ENCODE results near the gene CLPTM1L. TPM values are rescaled to one million over a fixed set of nuclear protein-coding genes. Genes with fewer than 3 reads are reported as not detected.

CLPTM1L gene
- total RNA-seq, 1 donor from 2014 or later, result 101 TPM

DNA sequence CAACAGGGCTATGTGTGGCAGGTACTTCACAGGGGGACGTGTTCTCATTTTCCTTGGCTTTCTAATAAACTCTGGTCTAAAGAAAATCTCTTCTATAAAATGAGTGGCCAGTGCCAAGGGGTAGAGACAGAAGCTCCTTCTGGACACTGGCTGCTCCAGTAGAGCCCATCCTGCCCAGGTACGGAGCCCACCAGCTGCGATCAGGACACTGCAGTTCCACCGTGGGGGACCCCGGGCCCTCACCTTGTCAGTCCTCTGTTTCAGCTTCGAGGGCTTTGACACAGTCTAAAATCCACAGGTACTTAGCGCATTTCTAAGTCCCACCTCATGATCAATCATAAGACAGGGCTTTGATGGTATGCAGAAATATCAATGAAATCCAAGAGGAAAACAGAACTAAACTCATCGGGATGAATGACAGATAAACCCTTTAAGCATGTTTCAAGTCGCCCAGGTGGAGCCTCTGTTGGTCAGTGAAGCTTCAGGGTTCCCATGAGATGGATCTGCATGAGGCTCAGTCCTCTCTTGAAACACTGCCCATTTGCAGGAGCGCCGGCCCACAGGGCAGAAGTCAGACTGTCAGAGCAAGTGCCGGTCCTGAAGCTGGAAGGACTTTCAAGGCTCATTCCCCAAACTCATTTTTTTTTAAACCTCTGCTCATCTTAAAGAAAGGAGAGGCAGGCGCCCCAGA lies 29.7 kb downstream of the CLPTM1L start:
- no peak for DNase-seq

DNA sequence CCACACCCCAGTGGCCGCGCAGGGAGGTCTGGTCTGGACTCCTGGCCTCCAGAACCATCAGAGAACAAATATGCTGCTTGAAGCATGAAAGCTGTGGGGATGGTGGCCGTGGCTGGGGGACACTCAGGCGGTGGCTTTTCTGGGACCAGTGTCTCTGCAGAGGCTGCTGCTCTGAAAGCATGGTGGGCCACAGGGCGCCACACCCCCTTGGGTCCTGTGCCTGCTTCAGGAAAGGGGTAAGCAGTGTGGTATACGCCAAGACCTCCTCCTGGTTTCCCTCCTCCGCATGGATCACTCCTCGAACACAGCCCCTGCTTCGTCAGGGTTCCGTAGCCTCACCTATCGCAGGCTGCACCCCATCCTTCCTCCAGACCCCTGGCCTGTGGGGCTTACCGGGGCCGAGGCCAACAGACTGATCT lies 30.3 kb downstream of the CLPTM1L start:
- no peak for DNase-seq

DNA sequence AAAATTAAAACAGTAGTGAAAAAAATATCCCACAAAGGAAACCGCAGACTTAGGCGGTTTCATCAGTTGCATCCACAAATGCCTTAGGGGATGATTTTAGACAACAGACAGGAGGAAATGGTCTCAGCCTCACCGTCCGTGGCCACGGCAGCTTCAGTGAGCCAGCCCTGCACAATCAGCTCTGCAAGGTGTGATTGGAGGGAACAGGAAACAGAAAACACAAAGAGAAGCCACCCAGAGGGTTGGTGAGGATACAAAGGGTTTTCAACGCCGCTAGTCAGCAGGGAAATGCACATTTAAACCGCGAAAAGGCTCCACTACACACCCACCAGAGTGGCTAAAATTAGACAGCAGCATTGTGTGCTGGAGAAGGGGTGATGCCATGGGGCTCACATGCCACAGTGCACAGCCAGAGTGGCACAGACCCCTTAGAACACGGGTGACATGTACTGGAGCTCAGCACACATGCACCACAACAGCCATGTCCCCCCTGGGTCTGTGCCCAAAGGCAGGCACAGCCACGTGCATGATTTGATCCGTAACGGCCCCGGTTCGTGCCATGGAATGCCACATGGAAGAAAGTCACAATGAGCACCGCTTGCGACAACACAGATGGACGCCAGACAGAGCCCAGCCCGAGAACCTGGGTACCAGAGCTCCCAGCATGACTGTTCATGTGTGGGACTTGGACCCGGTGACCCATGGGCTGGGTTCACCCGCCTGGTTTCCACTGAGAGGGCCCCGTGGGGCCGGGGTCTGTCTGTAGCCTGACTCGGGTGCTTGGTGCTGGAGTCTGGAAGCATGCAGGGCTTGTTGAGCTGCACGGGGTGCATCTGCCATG lies 31.7 kb downstream of the CLPTM1L start:
- no peak for DNase-seq

DNA sequence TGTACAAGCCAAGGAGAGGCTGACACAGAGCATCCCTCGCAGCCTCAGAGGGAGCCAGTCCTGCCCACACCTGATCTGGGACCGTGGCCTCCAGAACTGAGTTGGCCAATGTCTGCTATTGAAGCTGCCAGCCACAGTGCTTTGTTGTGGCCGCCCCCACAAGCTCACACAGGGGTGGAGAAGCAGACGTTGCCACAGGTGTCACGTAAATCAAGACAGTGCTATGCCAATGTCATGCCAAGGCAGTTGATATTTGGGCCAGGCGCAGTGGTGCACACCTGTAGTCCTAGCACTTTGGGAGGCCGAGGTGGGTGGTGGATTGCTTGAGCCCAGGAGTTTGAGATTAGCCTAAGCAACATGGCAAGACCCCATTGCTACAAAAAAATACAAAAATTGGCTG lies 32.7 kb downstream of the CLPTM1L start:
- DNase-seq, result no peak

DNA sequence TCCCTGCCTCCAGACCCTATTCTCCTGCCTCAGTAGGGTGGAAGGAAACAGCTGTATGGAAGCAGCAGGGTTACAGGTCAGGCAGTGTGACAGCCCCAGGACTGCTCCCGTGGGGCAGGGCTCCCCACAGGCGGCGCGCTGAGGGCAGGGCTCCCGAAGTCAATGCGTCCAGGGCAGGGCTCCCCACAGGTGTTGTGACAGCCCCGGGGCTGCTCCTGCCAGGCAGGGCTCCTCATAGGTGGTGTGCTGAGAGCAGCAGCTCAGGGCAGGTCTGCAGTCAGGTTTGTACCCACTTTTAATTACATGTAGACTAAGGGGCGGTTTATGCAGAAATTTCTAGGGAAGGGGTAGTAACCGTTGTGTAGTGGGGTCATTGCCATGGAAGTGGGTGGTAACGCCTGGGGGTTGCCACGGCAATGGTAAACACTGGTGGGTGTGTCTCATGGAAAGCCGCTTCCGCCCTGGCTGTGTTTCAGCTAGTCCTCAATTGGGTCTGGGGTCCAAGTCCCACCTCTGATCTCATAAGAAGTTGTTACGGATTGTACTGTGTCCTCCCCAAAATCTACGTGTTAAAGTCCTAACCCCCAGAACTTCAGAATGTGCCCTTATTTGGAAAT lies 33.4 kb downstream of the CLPTM1L start:
- DNase-seq, result no peak

DNA sequence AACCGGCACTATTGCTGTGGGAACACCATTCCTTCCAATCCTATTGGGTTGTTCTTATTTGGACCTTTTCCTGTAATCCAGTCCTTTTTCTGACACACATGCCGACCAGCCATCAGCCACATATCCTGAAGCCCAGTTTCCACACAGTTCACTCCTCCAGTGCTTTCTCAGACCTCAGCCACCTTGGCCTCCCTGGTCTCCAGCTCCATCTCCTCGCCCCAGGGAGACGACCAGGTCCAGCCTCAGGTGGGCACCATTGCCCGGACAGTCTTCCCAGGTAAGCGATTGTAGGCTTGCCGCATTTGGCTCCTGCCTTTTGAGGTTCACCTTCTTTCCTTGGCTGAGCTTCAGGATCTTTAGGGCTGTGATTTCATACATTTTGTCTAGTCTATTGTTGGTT lies 34.8 kb downstream of the CLPTM1L start:
- DNase-seq, result no peak

DNA sequence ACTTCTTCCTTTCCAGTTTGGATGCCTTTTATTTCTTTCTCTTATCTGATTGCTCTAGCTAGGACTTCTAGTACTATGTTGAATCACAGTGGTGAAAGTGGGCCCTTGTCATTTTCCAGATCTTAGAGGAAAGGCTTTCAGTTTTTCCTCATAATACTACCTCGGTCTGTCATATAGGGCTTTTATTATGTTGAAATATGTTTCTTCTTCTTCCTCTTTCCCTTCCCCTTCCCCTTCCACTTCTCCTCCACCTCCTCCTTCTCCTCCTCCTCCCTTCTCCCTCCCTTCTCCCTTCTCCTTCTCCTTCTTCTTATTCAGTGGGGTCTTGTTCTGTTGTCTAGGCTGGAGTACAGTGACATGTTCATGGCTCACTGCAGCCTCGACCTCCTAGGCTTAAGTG lies 40.9 kb downstream of the CLPTM1L start:
- DNase-seq, result no peak

DNA sequence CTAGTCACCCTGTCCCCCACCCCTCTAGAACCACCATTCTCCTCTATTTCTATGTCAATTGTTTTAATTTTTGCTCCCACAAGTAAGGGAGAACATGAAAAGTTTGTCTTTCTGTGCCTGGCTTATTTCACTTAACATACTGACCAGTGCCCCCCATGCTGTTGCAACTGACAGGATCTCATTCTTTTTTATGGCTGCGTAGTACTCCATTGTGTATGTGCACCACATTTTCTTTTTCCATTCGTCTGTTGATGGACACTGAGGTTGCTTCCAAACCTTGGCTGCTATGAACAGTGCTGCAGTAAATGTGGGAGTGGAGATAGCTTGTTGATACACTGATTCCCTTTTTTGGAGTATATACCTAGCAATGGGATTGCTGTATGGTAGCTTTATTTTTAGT lies 42.6 kb downstream of the CLPTM1L start:
- no peak for DNase-seq

DNA sequence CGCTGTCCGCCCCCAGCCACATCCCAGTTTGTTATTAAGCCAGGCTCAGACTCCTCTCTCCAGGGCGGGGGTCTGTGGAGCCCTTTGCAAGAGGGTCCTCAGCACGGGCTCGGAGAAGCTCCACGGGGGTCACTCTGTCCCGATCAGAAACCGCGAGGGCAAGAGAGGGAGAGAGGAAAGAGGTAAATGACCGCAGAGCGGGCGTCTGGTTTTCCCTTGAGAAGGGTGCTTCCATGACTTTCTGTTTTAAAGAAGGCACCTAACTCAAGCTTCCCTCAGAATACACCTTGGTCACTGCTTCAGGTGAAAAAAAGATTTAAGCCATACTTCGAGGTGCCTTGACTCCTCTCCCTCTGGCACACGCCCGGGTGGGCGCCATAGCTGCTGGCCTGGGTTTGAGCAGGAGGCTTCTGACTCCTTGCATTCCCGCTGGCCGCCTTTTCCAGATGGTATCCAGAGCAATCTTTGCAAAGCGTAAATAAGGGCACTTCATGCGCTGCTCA lies 44.3 kb downstream of the CLPTM1L start:
- DNase-seq, result no peak

DNA sequence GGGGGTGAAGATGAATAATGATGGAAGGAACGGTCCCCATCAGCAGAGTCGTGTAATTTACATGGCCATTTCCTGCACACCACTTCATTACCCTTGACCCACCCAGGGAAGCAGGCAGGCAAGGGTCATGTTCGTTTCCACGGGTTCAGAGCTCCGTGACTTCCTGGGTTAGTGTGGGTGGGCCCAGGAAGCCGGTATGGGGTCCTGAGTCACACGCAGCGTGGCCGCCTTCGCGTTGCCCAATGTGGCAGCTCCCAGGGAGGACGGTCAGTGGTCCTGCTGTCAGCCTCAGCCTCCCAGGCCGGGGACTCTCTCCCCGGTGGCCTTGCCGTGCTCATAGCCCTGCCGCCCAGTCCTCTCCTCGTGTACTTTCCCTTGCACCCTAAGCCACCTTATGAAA lies 44.9 kb downstream of the CLPTM1L start:
- DNase-seq, result no peak

DNA sequence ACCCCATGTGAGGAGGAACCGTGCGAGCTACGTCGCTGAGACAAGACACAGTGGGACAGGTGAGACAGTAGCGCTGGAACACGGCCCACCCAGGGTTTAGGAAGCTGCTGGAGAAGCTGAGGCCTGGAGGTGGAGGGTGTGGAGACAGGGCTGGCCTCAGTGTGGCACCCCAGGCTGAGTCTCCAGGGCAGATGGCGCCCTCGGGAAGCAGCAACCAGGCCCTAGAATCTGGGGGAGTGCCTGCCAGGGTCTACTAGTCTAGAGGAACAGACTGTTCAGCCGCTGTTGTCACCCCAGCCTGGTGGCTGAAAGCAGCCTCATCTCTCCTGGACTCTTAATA lies 45.4 kb downstream of the CLPTM1L start:
- no peak for DNase-seq

DNA sequence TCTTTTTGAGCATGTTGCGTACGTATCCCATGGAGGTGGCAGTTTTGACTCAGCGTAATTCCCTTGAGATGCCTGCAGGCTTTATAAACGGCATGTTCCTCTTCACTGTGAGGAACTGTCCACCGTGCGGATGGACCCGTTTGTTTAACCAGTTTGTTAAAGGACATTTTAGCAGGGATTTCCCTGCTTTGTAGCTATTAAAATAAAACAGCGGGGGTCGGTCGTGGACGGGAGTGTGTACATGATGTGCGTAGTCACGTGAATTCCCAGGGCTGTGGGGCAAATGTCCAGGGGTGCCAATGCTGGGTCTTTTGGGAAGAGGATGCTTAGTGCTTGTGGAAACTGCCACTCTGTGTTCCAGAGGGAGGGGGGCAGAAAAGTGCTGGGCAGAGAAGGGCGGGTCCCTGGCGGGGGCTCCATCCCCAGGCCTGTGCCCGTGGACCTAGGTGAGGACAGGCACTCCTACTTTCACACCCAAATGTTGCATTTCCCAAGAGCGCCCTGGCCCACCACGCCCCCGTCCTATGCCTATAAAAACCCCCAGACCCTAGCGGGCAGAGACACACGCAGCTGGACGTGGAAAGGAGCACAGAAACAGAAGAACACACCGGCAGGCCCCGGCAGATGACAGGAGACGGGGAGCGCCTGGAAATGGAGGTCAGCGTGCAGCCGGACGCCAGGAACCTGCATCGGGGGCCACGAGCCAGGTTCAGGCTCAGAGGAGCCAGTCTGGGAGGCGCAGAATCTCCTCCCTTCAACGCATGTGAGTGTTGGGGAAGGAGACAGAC lies 46.0 kb downstream of the CLPTM1L start:
- no peak for DNase-seq

DNA sequence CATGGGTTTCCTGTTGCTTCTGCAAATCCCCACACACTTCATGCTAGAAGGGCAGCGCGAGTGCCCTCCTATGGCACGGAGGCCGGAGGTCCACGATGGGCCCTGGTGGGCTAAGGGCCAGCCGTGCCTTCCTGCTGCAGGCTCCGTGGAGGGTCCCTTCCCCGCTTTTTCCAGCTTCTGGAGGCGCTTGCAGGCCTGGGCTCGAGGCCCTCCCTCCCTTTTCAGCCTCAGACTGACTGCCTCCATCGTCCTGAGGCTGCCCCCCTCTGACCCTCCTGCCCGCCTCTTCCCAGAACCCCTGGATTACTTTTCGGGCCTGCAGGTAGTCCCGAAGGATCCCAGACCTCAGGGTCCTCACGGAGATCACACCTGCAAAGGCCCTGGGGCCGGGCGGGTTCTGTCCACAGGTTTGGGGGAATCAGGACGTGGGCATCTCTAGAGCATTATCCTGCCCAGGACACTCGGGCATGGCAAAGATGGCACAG lies 46.8 kb downstream of the CLPTM1L start:
- DNase-seq, result no peak

DNA sequence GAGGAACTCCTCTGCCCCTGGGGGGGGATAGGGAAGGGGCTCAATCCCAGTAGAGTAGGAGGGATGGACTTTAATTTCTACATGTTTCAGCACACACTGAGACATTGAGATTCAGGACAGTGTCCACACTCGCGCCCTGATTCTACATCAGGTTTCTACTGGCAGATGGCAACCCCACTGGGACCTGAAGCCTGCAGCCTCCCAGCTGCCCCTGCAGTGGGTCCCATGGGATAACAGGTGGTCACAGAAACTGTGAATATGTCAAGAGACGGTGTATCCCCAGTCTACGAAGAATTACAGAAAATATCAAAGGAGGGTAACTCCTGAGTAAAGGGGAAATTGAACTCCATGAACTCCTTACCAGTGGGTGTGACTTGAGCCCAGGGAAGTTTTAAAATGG lies 47.7 kb downstream of the CLPTM1L start:
- no peak for DNase-seq

DNA sequence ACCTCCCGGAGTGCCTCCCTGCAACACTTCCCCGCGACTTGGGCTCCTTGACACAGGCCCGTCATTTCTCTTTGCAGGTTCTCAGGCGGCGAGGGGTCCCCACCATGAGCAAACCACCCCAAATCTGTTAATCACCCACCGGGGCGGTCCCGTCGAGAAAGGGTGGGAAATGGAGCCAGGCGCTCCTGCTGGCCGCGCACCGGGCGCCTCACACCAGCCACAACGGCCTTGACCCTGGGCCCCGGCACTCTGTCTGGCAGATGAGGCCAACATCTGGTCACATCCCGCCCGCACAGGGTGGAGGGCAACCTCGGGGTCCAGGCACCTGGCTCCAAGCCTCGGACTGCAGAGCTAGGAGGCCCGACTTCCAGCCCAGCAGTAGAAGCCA lies 49.3 kb downstream of the CLPTM1L start:
- DNase-seq, result no peak

DNA sequence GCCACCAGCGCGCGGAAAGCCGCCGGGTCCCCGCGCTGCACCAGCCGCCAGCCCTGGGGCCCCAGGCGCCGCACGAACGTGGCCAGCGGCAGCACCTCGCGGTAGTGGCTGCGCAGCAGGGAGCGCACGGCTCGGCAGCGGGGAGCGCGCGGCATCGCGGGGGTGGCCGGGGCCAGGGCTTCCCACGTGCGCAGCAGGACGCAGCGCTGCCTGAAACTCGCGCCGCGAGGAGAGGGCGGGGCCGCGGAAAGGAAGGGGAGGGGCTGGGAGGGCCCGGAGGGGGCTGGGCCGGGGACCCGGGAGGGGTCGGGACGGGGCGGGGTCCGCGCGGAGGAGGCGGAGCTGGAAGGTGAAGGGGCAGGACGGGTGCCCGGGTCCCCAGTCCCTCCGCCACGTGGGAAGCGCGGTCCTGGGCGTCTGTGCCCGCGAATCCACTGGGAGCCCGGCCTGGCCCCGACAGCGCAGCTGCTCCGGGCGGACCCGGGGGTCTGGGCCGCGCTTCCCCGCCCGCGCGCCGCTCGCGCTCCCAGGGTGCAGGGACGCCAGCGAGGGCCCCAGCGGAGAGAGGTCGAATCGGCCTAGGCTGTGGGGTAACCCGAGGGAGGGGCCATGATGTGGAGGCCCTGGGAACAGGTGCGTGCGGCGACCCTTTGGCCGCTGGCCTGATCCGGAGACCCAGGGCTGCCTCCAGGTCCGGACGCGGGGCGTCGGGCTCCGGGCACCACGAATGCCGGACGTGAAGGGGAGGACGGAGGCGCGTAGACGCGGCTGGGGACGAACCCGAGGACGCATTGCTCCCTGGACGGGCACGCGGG lies 49.9 kb downstream of the CLPTM1L start, which contains the start of gene TERT:
TERT (minus strand) TSS at position 234 of the 815 bp plus-strand sequence; CDS start at position 155, 79 bp downstream.
- no peak for DNase-seq

DNA sequence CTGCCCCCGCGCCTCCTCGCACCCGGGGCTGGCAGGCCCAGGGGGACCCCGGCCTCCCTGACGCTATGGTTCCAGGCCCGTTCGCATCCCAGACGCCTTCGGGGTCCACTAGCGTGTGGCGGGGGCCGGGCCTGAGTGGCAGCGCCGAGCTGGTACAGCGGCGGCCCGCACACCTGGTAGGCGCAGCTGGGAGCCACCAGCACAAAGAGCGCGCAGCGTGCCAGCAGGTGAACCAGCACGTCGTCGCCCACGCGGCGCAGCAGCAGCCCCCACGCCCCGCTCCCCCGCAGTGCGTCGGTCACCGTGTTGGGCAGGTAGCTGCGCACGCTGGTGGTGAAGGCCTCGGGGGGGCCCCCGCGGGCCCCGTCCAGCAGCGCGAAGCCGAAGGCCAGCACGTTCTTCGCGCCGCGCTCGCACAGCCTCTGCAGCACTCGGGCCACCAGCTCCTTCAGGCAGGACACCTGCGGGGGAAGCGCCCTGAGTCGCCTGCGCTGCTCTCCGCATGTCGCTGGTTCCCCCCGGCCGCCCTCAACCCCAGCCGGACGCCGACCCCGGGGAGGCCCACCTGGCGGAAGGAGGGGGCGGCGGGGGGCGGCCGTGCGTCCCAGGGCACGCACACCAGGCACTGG lies 50.6 kb downstream of the CLPTM1L start:
- DNase-seq, result no peak

DNA sequence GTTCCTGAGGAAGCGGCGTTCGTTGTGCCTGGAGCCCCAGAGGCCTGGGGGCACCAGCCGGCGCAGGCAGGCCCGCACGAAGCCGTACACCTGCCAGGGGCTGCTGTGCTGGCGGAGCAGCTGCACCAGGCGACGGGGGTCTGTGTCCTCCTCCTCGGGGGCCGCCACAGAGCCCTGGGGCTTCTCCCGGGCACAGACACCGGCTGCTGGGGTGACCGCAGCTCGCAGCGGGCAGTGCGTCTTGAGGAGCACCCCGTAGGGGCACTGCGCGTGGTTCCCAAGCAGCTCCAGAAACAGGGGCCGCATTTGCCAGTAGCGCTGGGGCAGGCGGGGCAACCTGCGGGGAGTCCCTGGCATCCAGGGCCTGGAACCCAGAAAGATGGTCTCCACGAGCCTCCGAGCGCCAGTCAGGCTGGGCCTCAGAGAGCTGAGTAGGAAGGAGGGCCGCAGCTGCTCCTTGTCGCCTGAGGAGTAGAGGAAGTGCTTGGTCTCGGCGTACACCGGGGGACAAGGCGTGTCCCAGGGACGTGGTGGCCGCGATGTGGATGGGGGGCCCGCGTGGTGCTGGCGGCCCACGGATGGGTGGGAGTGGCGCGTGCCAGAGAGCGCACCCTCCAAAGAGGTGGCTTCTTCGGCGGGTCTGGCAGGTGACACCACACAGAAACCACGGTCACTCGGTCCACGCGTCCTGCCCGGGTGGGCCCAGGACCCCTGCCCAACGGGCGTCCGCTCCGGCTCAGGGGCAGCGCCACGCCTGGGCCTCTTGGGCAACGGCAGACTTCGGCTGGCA lies 51.3 kb downstream of the CLPTM1L start:
- no peak for DNase-seq

DNA sequence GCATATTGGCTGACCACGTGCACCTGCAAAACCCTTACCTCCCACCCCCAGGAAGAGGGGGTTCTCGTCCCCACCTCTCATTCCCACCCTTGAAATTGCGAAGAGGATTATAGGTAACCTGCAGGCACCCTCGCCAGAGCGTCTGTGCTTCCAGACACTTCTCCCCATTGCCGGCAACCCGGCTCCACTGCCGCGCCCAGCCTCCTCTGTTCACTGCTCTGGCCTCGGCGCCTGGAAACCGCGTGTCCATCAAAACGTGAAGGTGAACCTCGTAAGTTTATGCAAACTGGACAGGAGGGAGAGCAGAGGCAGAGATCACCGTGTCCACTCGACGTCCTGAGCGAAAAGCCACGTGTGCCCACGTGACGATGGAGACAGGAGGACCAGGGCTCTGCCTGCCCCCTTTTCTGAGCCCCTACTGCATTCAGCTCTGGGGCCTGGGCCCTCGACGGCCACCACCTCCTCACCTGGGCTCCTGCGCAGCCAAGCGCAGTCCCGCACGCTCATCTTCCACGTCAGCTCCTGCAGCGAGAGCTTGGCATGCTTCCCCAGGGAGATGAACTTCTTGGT lies 52.0 kb downstream of the CLPTM1L start:
- DNase-seq, result no peak

DNA sequence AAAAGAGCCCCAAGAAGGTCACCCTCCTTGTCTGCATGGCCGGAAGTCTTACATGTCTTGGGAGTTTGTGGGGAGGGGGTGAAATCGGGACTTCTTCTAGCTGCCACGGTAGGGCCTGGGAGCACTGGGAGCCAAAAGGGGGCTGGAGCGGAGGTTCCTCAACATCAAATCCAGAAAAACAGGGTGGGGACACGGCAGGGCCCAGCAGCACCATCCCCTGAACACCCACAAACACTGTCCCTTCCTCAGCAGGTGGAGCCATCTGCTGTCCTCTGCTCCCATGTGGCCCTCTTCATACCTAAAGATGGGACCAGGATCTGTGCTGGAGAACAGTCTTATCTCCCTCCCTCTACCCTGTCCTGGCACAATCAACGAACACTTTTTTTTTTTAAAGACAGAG lies 52.8 kb downstream of the CLPTM1L start:
- DNase-seq, result no peak

All from occipital lobe (tissue), 2 donors.